ENCODE results near the gene UBTFL1.
"Not testable (repeated sequence)": the region's sequence is repeated elsewhere in the genome, so short reads cannot be mapped to it uniquely, and the experiment has no call there.

The UBTFL1 gene, protein sequence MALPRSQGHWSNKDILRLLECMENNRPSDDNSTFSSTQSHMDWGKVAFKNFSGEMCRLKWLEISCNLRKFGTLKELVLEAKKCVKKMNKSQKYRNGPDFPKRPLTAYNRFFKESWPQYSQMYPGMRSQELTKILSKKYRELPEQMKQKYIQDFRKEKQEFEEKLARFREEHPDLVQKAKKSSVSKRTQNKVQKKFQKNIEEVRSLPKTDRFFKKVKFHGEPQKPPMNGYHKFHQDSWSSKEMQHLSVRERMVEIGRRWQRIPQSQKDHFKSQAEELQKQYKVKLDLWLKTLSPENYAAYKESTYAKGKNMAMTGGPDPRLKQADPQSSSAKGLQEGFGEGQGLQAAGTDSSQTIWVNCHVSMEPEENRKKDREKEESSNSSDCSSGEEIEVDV

DNA sequence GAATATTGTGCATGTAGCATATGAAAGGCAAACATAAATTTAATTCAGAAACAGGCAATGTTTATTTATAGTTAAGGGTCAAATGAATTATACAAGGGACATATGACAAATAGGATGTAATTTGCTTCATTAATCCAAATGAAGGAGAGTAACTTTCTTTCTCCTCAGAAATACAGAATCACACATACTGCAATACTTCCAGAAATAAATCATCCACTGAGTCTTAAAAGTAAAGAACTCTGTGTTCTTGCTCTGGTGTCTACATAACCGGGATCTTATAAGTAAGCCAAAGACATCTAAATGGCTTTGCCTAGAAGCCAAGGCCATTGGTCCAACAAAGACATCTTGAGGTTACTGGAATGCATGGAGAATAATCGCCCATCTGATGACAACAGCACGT, at the start of gene UBTFL1:
TSS of gene UBTFL1 (plus strand) at position 301 of the 400 bp plus-strand sequence. CDS start at position 301, 0 bp downstream.
- DNase-seq, result not testable (repeated sequence)

DNA sequence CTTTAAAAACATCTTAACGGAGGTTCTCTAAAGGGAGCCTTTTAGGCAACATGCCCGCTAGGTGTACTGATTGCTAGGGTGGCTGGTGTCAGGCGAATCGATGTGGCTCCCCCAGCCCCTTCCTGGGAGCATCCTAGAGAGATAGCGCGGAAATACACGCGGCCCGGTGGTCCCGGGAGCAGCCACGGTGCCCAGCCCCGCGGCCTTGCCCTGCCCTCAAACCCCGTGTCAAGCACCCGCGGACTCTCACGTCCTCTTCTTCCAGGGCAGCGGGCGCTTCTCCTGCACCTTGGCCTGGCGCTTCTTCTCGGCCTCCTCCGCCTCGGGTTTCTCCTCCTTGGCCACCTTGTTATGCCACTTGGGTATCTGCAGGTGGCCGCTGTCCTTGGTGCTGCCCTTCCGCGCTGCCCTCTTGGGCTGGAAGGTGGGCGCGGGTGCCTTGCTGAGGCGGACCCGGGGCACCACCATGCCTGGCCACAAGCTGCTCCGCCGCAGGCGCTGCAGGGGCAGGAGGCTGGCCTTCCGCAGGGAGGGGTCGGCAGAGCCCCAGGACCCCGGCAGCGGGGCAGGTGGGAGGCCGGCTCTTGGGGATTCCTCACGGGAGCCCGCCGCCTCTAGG, 34.0 kb upstream of the UBTFL1 start:
- not testable (repeated sequence) for DNase-seq

DNA sequence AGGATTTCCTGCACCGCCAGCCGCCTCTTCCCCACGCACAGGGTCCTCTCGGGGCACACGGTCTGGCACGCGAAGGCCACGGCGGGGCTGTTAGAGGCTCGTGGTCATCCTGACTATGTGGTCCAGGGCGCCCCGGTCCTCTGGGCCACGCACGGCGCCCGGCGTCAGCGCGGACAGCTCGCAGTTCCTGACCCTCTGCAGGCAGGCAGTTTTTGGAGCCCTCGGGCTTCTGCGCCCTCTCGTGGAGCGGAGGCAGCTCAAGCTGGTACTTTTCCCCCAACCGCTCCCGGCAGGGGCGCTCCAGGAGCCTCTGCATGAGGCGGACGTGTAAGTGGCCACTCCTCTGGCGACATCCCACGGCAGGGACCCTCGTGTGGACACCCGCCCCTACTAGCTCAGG, 33.4 kb upstream of the UBTFL1 start:
- DNase-seq, result not testable (repeated sequence)

DNA sequence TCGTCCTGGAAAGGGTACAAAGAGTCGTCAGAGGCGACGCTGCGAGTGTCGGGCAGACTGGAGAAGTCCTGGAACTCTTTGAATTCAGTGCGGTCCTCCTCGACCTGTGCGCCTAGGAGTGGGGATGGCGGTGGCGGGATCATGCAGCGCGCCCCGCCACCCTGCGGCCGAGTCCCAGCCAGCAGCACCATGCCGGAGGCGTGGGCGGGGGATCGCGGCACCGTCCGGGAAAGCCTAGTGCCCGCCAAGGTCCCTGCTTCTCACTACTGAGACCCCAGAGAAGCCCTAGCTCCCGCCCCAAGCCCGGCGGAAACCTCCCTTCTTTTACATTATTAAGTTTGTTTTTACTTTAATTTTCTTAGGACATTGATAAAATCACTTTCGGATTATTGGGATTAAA, 32.2 kb upstream of the UBTFL1 start:
- not testable (repeated sequence) for DNase-seq

DNA sequence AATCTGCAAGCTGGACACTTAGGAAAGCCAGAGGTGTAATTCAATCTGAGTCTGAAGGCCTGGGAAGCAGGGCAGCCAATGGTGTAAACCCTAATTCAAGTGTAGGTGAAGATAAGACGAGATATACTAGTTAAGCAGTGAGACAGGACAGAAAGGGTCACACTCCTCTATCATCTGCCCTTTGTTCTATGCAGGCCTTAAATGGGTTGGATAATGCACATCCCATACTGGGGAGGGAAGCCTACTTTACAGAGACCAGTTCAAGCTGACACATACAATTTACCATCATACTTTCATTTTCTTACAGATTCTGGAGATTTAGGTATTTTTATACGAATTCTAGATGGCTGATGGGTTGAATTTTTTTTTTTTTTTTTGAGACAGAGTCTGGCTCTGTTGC, 3.0 kb downstream of the UBTFL1 start:
- DNase-seq, result not testable (repeated sequence)

DNA sequence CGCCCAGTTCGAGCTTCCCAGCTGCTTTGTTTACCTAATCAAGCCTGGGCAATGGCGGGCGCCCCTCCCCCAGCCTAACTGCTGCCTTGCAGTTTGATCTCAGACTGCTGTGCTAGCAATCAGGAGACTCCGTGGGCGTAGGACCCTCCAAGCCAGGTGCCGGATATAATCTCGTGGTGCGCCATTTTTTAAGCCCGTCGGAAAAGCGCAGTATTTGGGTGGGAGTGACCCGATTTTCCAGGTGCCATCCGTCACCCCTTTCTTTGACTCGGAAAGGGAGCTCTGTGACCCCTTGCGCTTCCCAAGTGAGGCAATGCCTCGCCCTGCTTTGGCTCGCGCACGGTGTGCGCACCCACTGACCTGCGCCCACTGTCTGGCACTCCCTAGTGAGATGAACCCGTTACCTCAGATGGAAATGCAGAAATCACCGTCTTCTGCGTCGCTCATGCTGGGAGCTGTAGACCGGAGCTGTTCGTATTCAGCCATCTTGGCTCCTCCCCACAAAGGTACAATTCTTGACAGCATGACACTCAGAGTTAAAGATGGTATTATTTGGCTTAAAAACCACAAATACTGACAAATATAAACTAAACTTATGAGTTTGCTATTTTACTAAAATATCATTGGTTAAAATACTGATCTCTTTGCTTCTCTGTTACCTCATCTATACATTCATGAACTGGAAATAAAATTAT, 9.6 kb downstream of the UBTFL1 start:
- DNase-seq, result not testable (repeated sequence)

DNA sequence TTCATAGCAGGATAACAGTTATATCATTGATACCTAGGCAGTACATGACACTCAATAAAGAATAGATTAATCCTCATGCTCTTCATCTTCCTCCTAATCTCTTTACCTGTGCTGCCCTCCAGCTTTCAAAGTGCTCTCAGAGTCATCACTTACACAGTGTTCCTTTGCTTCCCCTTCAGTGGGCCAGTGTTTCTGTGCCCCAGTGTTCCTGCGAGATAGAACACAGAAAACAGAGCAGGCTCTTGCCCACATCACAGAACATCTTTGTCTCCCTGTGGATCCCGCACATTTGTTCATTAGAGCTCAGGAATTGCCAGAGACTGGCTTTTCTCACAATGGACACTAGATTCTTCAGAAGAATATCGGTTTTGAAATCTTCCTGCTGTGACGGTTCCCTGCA, 12.5 kb downstream of the UBTFL1 start:
- not testable (repeated sequence) for DNase-seq

DNA sequence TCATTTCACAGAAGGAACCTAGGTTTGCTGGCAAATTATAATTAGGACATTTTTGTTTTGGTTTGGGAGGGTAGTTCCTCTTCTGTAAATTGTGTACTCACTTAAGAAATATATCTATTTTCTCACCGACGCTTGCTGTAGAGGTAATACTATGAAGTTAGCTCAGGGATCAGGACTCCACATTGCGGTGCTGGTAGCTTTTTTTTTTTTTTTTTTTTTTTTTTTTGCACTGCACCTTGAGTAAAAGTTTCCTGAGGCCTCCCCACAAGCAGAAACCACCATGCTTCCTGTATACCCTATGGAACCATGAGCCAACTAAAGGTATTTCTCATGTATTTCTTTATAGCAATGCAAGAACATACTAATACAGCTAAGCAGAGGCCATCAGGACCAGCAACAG, 14.7 kb downstream of the UBTFL1 start:
- DNase-seq, result no peak

DNA sequence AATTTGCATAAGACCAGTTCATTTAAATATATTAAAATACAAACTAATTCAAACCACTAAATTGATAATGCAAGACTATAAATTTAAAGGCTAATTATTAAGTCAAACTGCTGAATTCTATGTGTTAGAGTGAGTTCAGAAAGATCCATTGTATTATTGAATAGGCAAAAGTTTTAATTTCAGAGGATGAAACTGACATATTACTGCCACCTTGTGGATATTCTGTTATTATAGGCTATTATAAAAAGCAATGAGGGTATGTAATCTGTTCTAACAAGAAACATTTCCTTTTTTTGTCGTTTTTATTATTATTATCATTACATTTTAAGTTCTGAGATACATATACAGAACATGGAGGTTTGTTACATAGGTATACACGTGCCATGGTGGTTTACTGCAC, 27.8 kb downstream of the UBTFL1 start:
- no peak for DNase-seq

DNA sequence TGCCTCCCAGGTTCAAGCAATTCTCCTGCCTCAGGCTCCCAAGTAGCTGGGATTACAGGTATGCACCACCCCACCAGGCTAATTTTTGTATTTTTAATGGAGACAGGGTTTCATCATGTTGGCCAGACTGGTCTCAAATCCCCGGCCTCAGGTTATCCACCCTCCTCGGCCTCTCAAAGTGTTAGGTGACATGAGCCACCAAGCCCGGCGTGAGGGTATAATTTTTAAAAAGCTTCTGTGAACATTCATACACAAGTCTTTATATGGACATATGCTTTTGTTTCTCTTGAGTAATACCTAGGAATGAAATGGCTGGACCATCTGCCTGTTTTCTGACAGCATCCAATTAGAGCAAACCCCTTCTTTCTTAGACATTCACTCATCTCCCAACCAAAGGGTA, 34.4 kb downstream of the UBTFL1 start:
- DNase-seq, result no peak

DNA sequence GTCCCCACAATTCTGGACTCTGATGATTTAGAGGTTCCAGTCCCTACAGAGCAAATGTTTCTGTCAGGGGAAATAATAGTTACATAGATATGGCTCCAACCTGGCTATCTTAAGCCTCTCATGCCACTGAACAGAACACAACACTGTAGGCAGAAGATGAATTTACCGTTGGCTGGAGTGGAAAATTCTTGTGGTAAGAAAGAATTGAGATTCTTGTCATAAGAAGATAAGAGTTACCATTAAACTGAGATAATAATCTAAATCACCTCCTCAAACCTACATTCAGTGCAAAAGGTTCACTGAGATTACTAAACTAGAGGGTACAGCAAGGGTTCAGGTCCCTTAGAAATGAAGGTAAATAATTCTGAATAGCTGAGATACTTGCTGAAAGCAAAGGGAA, 38.6 kb downstream of the UBTFL1 start:
- DNase-seq, result no peak

DNA sequence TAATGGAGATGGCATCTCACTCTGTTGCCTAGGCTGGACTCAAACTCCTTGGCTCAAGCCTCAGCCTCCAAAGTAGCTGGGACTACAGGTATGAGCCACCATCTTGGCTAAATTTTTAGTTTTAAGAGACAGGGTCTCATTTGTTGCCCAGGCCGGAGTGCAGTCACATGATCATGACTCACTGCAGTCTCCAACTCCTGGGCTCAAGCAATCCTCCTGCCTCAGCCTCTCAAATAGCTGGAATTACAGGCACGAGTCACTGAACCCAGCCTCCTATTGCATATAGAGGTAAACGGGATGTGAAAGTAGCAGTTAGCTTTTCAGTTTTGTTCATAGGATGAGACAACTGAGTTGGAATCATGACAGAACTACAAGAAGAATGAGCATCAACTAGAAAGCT, 39.2 kb downstream of the UBTFL1 start:
- no peak for DNase-seq

DNA sequence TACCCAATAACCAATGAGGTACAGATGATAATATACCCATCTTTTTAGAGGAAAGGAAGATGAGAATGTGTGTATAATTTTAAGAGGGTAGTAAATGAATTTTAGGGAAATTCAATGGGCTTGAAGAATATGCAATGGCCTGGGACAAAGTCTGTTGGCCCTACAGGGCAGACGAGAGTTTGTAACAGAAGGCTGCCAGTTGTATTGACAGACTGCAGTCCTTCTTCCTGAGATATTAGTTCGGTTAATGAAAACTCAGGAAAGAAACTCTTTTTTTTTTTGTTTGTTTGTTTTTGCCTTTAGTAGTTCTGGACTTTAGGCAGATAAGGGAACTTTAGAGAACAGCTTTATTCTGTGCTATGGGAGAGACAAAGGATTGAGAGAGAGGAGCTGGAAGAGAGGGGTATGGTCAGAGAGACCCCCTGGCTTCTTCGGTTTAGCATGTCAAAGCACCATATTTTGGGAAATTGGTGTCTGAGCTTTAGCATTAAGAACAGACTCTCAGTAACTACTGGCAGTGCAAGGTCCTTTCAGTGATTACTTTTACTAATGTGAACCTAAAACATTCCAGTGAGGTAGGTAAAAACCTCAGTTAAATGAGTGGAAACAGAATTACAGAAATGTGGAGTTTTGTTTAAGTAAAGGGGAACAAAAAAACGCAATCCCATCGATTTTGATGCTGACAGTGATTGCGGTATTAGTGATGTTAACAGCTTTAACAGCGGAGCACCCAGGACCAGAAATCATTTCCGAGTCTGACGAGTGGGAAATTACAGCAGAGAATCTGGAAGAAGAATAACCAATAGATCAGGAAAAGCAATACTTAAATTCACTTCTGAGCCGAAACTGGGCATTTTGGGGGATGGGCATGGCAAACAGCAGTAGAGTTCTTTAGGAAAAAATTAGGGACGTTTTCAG, 48.1 kb downstream of the UBTFL1 start:
- DNase-seq, result no peak

DNA sequence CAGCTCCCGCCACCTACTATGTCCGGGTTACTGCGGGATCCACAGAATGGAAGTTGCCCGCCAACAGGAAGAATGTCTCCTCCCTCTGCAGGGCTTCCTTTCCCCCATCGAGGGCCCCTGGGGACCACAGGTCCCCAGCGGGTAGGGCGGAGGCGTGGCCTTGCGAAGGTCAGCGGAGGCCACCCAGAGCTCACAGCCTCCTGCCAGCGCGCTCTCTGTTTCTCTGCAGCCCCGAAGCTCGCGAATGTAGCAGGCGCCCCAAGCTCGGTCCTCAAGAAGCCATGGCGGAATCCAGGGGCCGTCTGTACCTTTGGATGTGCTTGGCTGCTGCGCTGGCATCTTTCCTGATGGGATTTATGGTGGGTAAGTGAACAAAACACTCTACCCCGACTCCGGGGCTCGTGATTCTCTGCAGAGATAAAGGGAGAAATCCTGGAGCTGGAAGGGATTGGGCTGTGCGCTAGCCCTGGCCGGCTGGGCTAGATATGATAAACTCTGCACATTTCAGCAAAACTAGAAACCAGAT, 48.8 kb downstream of the UBTFL1 start, which contains the start of gene NAALAD2:
TSS of gene NAALAD2 (plus strand) at position 186 of the 526 bp plus-strand sequence. CDS start at position 282, 96 bp downstream.
- DNase-seq, result no peak

DNA sequence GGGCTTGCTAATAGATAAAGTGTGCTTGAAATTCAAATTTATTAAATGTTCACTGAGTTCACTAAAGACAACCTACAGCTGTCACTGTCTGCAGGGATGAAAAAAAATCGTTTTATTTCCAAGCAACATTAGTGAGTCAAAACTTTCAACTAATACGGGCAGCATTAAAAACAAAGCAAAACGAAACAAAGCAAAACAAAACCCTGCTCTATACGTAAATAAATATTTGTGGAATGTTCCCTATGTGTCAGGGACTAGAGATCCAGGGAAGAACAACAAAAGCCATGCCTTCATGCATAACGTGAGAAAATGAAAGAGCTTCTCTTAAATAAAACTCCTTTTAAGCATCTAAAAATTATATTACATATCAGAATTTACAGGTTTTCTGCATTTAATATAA, 49.3 kb downstream of the UBTFL1 start:
- DNase-seq, result no peak

Data from stimulated activated naive CD4-positive, alpha-beta T cell (primary cell).